Kidney tubule cell (primary cell): ENCODE measurements around the gene PKP2.

Experiments
- DNase-seq: peaks from one replicate; pipeline ENCODE4 v3.0.0-alpha.2; 2018; ENCODE audit warnings: low spot score

Gene PKP2

DNA sequence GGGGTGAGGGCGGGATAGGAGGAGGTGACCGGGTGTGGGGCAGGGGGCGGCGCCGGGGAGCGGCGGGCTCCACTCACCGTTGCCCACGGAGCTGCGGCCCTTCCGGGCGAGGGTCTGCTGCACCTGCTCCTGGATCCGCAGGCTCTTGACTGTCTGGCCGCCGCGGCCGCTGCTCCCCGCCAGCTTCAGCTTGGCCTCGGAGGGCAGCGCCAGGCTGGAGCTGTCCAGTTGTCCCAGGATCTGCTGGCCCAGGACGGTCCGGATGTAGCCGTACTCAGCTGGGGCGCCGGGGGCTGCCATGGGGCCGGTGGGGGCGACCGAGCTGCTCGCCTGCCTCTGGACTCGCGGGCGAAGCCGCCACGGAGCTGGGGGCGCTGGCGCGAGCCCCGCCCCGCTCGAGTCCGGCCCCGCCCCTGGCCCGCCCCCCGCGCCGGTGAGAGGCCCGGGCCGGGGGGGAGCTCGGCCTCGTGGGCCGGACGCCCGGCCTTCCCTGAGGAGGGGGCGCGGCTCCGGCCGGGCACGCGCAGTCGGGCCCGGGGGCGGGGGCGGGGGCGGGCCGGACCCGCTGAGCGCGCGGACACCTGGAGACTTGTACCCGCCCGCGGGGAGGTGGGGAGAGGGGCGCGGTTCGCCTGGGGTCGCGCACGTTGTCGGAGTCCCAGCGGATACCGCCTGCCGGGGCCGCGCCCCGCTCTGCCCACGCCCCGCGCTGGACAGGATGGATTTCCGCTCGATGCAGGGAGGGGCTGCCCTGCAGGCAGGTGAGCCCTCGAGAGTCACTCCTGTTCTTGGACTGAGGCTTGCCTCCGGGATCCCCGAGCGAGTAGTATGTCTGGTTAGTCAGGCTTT lies at the start of gene PKP2:
Gene PKP2 (minus strand): TSS at position 346 of the 849 bp plus-strand sequence. CDS start 46 bp downstream, at position 300.
- peak; percentile 92 for DNase-seq

DNA sequence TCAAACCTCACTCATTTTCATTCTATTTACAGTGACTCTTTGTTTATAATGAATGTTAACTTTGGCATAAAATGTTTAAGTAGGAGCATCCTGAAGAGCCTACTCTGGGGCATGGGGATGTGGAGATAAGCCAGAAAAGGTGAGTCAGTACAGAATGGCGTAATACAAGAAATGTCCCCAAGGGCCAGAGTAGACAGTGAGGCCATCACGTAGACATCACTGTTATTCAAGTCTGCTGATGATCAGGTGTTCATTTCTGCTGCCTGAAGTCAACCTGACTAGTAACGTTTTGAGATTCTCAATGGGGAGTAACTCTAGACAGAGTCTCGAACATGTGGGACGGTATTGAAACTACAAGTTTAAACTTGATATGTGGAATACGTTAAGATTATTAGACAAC lies 47.6 kb upstream of the PKP2 start:
- no peak for DNase-seq

GRCh38 chr12:32939801-32940200 lies 43.2 kb upstream of the PKP2 start:
- DNase-seq, result no peak

GRCh38 chr12:32926963-32927362 lies 30.4 kb upstream of the PKP2 start:
- DNase-seq, result no peak

GRCh38 chr12:32926356-32926755 lies 29.8 kb upstream of the PKP2 start:
- DNase-seq, result no peak

DNA sequence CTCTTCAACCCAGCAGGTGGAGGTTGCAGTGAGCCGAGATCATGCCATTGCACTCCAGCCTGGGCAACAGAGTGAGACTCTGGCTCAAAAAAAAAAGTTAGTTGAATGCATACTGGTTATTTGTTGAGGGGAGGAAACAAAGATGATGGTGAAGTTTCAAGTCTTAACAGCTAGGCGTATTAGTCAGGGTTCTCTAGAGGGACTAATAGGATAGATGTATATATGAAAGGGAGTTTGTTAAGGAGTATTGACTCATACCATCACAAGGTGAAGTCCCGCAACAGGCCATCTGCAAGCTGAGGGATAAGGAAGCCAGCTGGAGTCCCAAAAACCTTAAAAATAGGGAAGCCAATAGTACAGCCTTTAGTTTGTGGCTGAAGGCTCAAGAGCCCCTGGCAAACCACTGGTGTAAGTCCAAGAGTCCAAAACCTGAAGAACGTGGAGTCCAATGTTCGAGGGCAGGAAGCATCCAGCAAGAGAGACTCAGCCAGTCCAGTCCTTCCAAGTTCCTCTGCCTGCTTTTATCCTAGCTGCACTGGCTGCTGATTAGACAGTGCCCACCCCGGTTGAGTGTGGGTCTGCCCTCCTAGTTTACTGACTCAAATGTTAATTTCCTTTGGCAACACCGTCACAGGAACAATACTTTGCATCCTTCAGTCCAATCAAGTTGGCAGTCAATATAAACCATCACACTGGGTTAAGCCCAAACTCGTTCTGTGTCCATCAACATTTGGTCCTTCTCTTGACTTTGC lies 26.1 kb upstream of the PKP2 start:
- DNase-seq, result no peak

DNA sequence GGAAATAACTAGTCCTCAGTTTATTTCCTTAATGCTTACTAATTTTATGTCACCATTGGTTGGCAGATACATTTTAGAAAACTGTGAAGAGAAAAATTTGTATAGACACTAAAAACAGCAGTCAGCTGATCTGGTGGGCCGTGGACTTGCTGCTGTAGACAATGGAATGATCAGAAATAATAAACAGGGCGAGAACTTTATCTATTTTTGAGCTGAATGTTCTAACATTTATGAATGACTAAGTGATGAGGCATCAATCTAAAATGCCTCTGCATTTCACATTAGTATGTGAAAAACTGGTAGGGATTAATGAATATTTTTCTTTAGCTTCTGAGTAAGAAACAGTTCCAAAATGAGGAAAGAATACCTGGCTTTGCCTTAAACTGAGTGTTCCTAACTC lies 24.8 kb upstream of the PKP2 start:
- DNase-seq, result peak; percentile 4

DNA sequence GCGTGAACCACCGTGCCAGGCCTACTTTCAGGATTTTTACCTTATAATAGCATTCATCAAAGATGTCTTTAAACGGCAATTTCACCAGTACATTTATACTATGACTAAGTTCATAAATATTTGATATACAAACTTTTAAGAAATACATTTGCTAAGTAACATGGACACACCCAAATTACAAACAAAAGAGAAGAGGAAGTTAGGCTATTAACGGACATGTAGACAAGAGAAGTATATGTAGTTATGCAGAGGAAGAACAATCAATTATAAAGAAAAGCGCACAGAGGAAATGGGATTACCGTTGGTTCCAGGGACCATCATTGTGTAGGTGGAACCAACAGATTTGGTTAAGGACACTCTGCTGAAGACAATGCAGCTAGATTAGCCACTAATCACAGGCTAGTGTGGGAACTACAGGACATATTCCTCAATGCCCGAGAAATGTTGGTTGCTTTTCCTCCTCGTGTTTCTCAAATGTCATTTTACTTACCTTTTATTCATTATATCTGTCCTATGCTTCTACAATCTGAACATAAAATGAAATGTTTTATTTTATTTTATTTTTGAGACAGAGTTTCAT lies 24.0 kb upstream of the PKP2 start:
- no peak for DNase-seq

GRCh38 chr12:32918890-32919801 lies 22.6 kb upstream of the PKP2 start:
- DNase-seq, result peak; percentile 39

- no peak for DNase-seq
These were observed 20.6 kb upstream of the PKP2 start for GRCh38 chr12:32917094-32917611.

DNA sequence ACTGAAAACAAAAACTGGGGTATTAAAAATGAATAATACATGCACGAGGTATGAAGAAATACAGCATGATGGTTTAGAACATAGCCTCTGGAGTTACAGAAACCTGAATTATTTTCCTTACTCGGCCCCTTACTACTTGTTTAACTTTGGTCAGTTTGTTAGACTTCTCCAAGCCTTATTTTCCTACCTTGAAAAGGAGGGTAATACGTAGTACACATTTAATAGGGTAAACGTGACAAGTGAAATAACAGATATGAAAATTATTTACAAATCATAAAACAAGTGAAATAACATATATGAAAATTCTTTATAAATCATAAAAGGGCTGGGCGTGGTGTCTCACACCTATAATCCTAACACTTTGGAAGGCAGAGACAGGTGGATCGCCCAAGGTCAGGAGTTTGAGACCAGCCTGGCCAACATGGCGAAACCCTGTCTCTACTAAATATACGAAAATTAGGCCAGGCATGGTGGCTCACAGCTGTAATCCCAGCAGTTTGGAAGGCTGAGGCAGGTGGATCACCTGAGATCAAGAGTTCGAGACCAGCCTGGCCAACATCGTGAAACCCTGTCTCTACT lies 11.4 kb upstream of the PKP2 start:
- DNase-seq, result no peak

- no peak for DNase-seq
These were observed 10.6 kb upstream of the PKP2 start for GRCh38 chr12:32907166-32907565.

GRCh38 chr12:32906399-32907165 lies 10.0 kb upstream of the PKP2 start:
- DNase-seq, result no peak

- no peak for DNase-seq
These were observed 7.2 kb upstream of the PKP2 start for GRCh38 chr12:32903763-32904162.

DNA sequence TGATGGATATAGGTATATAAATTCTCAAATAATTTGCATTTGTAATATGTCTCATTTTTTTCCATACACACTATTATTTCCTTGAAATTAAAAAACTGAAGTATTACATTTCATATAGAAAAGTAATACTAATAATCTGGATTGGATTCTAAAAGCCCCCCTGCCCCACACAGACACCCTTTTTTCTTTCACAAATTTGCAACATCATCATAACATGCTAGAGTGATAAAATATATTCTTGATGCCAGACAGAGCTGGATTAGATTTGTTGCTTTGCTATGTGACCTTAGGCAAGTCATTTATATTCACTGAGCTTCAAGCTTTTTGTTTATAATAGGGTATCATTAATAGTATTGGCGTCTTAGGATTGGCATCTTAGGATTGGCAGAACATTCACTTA lies 6.7 kb upstream of the PKP2 start:
- no peak for DNase-seq

DNA sequence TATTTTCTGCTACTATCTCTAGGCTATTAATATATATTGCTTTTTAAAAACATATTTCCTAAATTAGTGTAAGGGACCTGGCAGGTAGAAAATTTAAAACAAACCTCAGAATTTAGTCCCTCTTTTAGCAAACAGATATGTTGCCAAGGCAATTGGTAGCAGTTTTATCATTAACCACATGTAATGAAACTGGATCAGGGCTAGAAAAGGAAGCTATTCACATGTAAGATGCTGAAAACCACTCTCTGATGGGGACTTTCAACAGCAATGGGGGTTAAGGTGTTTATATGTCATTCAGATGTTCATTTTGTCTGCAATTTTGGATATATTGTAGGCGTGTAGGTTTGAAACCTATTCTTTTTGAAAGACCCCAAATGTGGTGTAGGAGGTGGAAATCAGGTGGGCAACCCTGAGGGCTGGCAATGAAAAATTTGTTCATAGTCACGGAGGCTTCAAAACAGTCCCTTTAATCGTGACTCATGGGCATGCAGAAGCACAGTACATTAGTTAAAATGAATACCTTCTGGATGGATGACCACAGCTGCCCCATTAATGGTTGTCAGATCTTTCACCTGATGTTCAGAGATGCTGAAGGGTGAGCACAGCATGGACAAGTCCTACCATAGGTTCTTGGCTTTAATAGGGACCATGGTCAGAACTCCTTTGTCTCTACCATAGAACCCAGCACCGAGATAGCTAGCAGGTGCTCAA lies 5.9 kb upstream of the PKP2 start:
- DNase-seq, result no peak

GRCh38 chr12:32901553-32901952 lies 5.0 kb upstream of the PKP2 start:
- no peak for DNase-seq

DNA sequence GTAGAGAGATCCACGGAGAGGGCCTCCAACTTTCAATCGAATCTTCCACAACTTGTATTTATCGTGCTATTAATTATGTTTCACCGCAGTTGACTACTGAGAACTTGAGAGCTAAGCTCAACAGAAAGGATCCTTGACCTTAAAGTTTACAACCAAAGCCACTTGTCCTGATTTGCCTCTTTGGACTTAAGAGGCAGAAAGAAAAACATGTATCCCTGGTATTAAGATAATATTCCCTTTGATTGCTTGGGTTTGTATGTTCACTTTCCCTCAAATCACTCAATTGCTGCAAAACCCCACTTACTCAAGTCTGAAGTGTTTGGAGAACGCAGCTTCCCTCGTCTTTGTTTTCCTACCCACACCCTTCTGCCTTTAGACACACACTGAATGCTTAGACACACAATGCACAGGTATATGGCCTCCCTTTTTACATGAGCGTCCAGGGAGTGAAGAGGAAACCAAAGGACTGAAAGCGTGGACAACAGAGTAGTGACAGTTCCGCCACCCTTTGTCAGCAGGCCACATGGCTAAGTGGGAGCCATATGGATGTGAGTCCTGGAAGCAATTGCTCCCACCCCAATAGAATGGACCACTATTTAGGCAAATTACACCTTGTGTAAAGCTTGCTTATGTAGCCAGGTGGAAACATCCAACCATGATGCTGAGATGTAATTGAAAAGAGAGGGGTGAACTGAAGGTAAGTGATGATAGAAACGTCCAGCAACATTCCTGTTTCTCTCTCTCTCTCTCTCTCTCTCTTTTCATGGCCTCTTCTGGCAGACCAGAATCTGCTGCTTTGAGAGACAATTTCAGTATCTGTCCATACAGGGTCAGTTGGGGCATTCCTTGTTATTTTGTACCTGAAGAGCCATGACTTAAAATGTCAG lies 1.4 kb upstream of the PKP2 start:
- no peak for DNase-seq

DNA sequence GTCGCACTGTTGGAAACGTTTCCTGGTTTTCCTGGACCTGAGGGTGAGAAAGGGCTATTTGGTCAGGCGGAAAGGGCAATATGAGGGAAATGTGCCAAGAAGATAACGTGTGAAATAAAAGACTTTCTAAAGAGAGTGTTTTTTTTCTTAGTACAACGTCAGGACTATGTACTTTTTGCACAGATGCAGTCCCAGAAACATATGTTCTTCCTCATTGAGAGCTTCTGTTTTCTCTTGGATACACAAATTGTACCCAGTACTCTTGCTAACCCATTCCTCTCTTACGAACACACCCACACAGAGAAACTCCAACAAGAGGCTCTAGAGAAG lies 669 bp upstream of the PKP2 start:
- DNase-seq, result no peak
